GM19025 (cell line): ENCODE data around the gene DEFB121.
"Not testable (repeated sequence)": the region's sequence is repeated elsewhere in the genome, so short reads cannot be mapped to it uniquely, and the experiment has no call there.

ENCODE experiments used
- ATAC-seq: cut with Tn5 transposase; IDR thresholded peaks from one replicate; pipeline ENCODE4 v1.9.1; 2021; ENCODE audit warnings: mild to moderate bottlenecking, low read depth, moderate library complexity; ENCODE audit not compliant: unreplicated experiment

The DEFB121 gene

GRCh38 chr20:31364272-31364671 lies 41.7 kb downstream of the DEFB121 start:
- not testable (repeated sequence) for ATAC-seq

- no peak for ATAC-seq
Measured at GRCh38 chr20:31363295-31363694, 42.7 kb downstream of the DEFB121 start.

- no peak for ATAC-seq
Measured at GRCh38 chr20:31355981-31356380, 50.0 kb downstream of the DEFB121 start.
